22Rv1 (cell line): ENCODE measurements around the gene ANAPC10.

Source experiments
- ZFX ChIP-seq: fragments of 450-650 bp; IDR thresholded peaks from 2 replicates; pipeline ENCODE4 v1.6.1; 2017; ENCODE audit warnings: antibody characterized with exemption, borderline replicate concordance
- TF ChIP-seq, protein P1 (sequence below): fragments of 450-650 bp; IDR thresholded peaks from 2 replicates; pipeline ENCODE4 v1.5.1; 2017; ENCODE audit warnings: mild to moderate bottlenecking

DNA sequence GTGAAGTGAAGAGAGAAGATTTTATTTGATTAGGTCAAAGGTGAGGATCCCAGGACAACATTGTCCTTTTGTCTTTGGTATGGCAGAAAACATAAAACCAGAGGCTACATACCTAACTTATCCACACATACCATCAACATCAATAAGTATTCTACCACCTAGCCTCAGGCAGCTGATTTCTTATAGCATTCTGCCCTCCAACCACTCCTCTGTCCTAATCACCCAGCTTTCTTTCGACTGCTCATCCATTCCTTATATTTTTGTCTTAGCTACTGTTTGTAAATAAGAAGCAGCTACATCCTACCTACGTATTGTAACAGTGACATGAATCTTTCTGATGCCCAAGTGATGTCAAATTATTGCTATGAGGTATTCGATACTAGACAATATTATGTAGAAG lies 129.4 kb downstream of the ANAPC10 start:
- TF ChIP-seq, protein P1, sequence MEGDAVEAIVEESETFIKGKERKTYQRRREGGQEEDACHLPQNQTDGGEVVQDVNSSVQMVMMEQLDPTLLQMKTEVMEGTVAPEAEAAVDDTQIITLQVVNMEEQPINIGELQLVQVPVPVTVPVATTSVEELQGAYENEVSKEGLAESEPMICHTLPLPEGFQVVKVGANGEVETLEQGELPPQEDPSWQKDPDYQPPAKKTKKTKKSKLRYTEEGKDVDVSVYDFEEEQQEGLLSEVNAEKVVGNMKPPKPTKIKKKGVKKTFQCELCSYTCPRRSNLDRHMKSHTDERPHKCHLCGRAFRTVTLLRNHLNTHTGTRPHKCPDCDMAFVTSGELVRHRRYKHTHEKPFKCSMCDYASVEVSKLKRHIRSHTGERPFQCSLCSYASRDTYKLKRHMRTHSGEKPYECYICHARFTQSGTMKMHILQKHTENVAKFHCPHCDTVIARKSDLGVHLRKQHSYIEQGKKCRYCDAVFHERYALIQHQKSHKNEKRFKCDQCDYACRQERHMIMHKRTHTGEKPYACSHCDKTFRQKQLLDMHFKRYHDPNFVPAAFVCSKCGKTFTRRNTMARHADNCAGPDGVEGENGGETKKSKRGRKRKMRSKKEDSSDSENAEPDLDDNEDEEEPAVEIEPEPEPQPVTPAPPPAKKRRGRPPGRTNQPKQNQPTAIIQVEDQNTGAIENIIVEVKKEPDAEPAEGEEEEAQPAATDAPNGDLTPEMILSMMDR, result no peak
- no peak for TF ChIP-seq ZFX
